K562 (cell line): ENCODE results near the gene KMO. TPM values are rescaled to one million over a fixed set of nuclear protein-coding genes. Genes with fewer than 3 reads are reported as not detected.
A peak's percentile ranks its signal among the peaks of the same experiment; 100 is the strongest.

Experiments used
- CBX3 ChIP-seq, 2 experiments: IDR thresholded peaks; 1 replicate in 1 of 2; 2 replicates in 1 of 2; pipeline ENCODE4 v1.6.1; 2012; ENCODE audit warnings: inconsistent platforms in 2 of 2, low read length in 2 of 2, borderline replicate concordance in 1 of 2, control low read depth in 1 of 2
- FOXJ2 ChIP-seq: fragments of 200-800 bp; sonication (Bioruptor generic); IDR thresholded peaks from 2 replicates; pipeline ENCODE4 v1.6.1; 2016; ENCODE audit warnings: missing genetic modification characterization, missing compliant biosample characterization
- FOXJ3 ChIP-seq: sonication (generic); formaldehyde crosslinking; IDR thresholded peaks from 2 replicates; pipeline ENCODE4 v1.4.0; 2020; ENCODE audit warnings: mild to moderate bottlenecking, missing genetic modification reagents
- GATAD2B ChIP-seq: fragments of 450-650 bp; IDR thresholded peaks from 2 replicates; pipeline ENCODE4 v1.6.1; 2017; ENCODE audit warnings: mild to moderate bottlenecking, borderline replicate concordance
- HLTF ChIP-seq: fragments of 450-650 bp; IDR thresholded peaks from 2 replicates; pipeline ENCODE4 v1.6.1; 2016
- HNRNPH1 ChIP-seq: fragments of 200-400 bp; formaldehyde crosslinking; optimal IDR thresholded peaks from 2 replicates; pipeline ENCODE3; 2017; ENCODE audit warnings: low read depth, mild to moderate bottlenecking, low read length, moderate library complexity
- KDM5B ChIP-seq: fragments of 200-600 bp; sonication (generic); IDR thresholded peaks from 2 replicates; pipeline ENCODE4 v1.6.1; 2012; ENCODE audit warnings: low read depth, mild to moderate bottlenecking, moderate library complexity, low read length, control low read depth, inconsistent platforms; ENCODE audit not compliant: insufficient replicate concordance
- LARP7 ChIP-seq: fragments of 450-650 bp; IDR thresholded peaks from 2 replicates; pipeline ENCODE4 v1.6.1; 2016
- MECOM ChIP-seq: fragments of 250-450 bp; sonication (Bioruptor Pico); IDR thresholded peaks from 2 replicates; pipeline ENCODE4 v1.8.0; 2022; ENCODE audit warnings: inconsistent platforms
- NFXL1 ChIP-seq: fragments of 450-650 bp; formaldehyde crosslinking; IDR thresholded peaks from 2 replicates; pipeline ENCODE4 v1.4.0; 2021; ENCODE audit warnings: mild to moderate bottlenecking
- NR2C1 ChIP-seq, 2 experiments: fragments of 450-650 bp; IDR thresholded peaks; 2 replicates each; pipeline ENCODE4 v1.6.1; 2017; ENCODE audit warnings: mild to moderate bottlenecking in 2 of 2, antibody characterized with exemption in 1 of 2, inconsistent platforms in 1 of 2, missing compliant biosample characterization in 1 of 2, missing genetic modification characterization in 1 of 2
- POLR2A ChIP-seq: fragments of 450-650 bp; conservative IDR thresholded peaks from 2 replicates; pipeline ENCODE4 v1.6.1; 2016
- RBFOX2 ChIP-seq: fragments of 200-400 bp; formaldehyde crosslinking; IDR thresholded peaks from 2 replicates; pipeline ENCODE4 v1.6.1; 2017; ENCODE audit warnings: low read depth, mild to moderate bottlenecking, low read length, moderate library complexity
- RBM25 ChIP-seq: fragments of 200-400 bp; formaldehyde crosslinking; IDR thresholded peaks from 2 replicates; pipeline ENCODE4 v1.6.1; 2018; ENCODE audit warnings: low read length, low read depth, moderate library complexity; ENCODE audit not compliant: severe bottlenecking
- SMAD2 ChIP-seq: fragments of 150-350 bp; IDR thresholded peaks from 2 replicates; pipeline ENCODE4 v1.6.1; 2014; ENCODE audit warnings: low read depth, mild to moderate bottlenecking, low read length
- SMARCA5 ChIP-seq: fragments of 450-650 bp; IDR thresholded peaks from 2 replicates; pipeline ENCODE4 v1.6.1; 2016
- ZNF3 ChIP-seq: fragments of 250-450 bp; sonication (Bioruptor Pico); IDR thresholded peaks from 2 replicates; pipeline ENCODE4 v1.5.0; 2021; ENCODE audit warnings: mild to moderate bottlenecking, moderate library complexity
- ZNF347 ChIP-seq: fragments of 450-650 bp; formaldehyde crosslinking; IDR thresholded peaks from 2 replicates; pipeline ENCODE4 v1.4.0; 2020; ENCODE audit warnings: low read depth, mild to moderate bottlenecking, moderate library complexity
- ZNF76 ChIP-seq: fragments of 250-450 bp; sonication (Bioruptor Pico); IDR thresholded peaks from 2 replicates; pipeline ENCODE4 v1.4.0; 2020; ENCODE audit warnings: mild to moderate bottlenecking, moderate library complexity, borderline replicate concordance
- polyA plus RNA-seq, 8 experiments: library from polyadenylated mRNA; depleted of rRNA in 4 of 8; stranded (reverse) in 5 of 8; unstranded in 3 of 8; fragments of >200 nt; fragmentation: Nextera tagmentation in 2 of 8; fragmentation: Illumina TruSeq in 1 of 8; extraction: Ambion mirVana in 2 of 8; extraction: Trizol in 1 of 8; gene quantifications; 2 replicates each; pipeline versions ENCODE4 v1.2.1 to v1.2.3, GENCODE V29; 2011 to 2014; ENCODE audit warnings: inconsistent platforms in 1 of 8, missing spikeins in 1 of 8
- total RNA-seq, 7 experiments: library from RNA; depleted of rRNA in 6 of 7; stranded (reverse); fragments of >200 nt in 6 of 7; fragmentation: Illumina TruSeq in 2 of 7; extraction: Trizol in 2 of 7; gene quantifications; 2 replicates each; pipeline versions ENCODE4 v1.2.1 to v1.2.3, GENCODE V29; 2011 to 2021; ENCODE audit warnings: low replicate concordance in 1 of 7
- TF ChIP-seq, protein P1 (sequence below): fragments of 250-450 bp; sonication (Bioruptor Pico); IDR thresholded peaks from 2 replicates; pipeline ENCODE4 v1.4.0; 2020; ENCODE audit warnings: borderline replicate concordance
- TF ChIP-seq, protein P2 (sequence below): fragments of 450-650 bp; formaldehyde crosslinking; IDR thresholded peaks from 2 replicates; pipeline ENCODE4 v1.4.0; 2022; ENCODE audit warnings: missing genetic modification characterization
- TF ChIP-seq, protein P3 (sequence below): fragments of 450-650 bp; formaldehyde crosslinking; IDR thresholded peaks from 2 replicates; pipeline ENCODE4 v1.4.0; 2020; ENCODE audit warnings: mild to moderate bottlenecking, moderate library complexity
- TF ChIP-seq, protein P4 (sequence below): IDR thresholded peaks from 2 replicates; pipeline ENCODE4 v1.6.1; 2011; ENCODE audit not compliant: insufficient read length; ENCODE audit errors: extremely low read depth

The KMO gene
- total and polyA plus RNA-seq, 9 of the 15 experiments (the other 6 are each of a cell fraction or from before 2014, with no cell fraction given): 0.01 to 0.11 (median 0.01) TPM; not detected in 6

DNA sequence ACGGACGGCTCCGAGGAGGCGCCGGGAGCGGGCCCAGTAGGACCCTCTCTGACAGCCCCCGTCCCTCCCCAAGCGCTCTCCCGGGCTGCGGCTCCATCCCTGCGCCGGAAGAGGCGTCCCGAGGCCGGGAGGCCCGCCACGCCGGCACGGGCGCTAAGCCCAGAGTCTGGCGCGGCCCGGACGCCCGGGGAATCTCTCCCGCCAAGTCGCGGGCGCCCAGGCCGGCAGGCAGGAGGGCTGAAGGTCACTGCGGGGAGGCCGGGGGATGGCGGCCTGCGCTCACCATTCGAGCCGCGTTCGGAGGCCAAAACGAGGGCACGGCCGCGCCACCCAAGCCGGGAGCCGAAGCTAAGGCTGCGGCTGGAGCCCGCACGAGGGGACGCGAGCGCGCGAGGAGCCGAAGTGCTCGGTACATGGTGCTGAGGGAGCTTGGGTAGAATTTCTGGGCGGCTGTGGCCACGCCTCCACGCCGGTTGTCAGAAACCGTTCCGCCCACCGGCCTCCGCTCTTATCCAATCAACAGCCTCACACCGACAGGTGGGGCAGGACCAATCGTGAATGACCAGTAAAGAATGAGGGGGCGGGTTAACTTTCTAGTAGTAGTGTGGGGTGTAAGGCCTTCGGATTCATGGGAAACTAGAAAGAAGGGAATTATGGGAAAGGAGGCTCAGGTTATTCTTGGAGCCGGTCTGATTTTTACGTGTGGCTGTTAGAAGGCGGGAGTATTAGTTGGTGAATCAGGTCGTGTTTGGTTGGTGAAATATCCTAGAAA lies 12.7 kb upstream of the KMO start, which contains the start of gene FH (continued):
- TF ChIP-seq, protein P1, sequence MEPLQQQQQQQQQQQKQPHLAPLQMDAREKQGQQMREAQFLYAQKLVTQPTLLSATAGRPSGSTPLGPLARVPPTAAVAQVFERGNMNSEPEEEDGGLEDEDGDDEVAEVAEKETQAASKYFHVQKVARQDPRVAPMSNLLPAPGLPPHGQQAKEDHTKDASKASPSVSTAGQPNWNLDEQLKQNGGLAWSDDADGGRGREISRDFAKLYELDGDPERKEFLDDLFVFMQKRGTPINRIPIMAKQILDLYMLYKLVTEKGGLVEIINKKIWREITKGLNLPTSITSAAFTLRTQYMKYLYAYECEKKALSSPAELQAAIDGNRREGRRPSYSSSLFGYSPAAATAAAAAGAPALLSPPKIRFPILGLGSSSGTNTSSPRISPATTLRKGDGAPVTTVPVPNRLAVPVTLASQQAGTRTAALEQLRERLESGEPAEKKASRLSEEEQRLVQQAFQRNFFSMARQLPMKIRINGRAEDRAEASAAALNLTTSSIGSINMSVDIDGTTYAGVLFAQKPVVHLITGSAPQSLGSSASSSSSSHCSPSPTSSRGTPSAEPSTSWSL (CRISPR knock-in tag): no peak; the same call in 1 of the 2 replicates
- TF ChIP-seq HLTF (no peak), HNRNPH1 (no peak), RBM25 (peak; percentile 63), RBFOX2 (peak; percentile 99), ZNF76 (CRISPR knock-in tag) (0 out of 2 replicates have a peak, but pooled peaks have one; percentile 42), SMAD2 (no peak), MECOM (CRISPR knock-in tag) (no peak), CBX3 (IDR thresholded peaks at IDR 0.05; ENCODE audit: borderline replicate concordance in 1 of 2, low read length in 2 of 2) (peak in 1 of 2 experiments; percentile 77; a peak in 1 of 3 replicates), FOXJ2 (0 out of 2 replicates have a peak, but pooled peaks have one; percentile 36), POLR2A (peak; percentile 97), ZNF3 (no peak), LARP7 (no peak), SMARCA5 (no peak), NFXL1 (CRISPR knock-in tag) (no peak), FOXJ3 (CRISPR knock-in tag) (no peak), GATAD2B (peak; percentile 80), KDM5B (peak; percentile 92), NR2C1 (IDR thresholded peaks at IDR 0.05) (no peak), NR2C1 (tag; IDR thresholded peaks at IDR 0.05) (no peak), ZNF347 (CRISPR knock-in tag) (no peak)
- TF ChIP-seq, protein P2, sequence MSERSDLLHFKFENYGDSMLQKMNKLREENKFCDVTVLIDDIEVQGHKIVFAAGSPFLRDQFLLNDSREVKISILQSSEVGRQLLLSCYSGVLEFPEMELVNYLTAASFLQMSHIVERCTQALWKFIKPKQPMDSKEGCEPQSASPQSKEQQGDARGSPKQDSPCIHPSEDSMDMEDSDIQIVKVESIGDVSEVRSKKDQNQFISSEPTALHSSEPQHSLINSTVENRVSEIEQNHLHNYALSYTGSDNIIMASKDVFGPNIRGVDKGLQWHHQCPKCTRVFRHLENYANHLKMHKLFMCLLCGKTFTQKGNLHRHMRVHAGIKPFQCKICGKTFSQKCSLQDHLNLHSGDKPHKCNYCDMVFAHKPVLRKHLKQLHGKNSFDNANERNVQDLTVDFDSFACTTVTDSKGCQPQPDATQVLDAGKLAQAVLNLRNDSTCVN (CRISPR knock-in tag): no peak
- TF ChIP-seq, protein P3, sequence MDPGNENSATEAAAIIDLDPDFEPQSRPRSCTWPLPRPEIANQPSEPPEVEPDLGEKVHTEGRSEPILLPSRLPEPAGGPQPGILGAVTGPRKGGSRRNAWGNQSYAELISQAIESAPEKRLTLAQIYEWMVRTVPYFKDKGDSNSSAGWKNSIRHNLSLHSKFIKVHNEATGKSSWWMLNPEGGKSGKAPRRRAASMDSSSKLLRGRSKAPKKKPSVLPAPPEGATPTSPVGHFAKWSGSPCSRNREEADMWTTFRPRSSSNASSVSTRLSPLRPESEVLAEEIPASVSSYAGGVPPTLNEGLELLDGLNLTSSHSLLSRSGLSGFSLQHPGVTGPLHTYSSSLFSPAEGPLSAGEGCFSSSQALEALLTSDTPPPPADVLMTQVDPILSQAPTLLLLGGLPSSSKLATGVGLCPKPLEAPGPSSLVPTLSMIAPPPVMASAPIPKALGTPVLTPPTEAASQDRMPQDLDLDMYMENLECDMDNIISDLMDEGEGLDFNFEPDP (CRISPR knock-in tag): no peak
- TF ChIP-seq, protein P4, sequence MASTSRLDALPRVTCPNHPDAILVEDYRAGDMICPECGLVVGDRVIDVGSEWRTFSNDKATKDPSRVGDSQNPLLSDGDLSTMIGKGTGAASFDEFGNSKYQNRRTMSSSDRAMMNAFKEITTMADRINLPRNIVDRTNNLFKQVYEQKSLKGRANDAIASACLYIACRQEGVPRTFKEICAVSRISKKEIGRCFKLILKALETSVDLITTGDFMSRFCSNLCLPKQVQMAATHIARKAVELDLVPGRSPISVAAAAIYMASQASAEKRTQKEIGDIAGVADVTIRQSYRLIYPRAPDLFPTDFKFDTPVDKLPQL: no peak
